ENCODE data around the gene ERCC6L. TPM values are rescaled to one million over a fixed set of nuclear protein-coding genes. Genes with fewer than 3 reads are reported as not detected.

ERCC6L gene
- total and polyA plus RNA-seq, 7 donors = 0.01 to 0.22 (median 0.03) TPM; not detected in 4

- no peak for ATAC-seq
- 21 to 53% (median 28%) methylated on average over 1 of the region's 1 CpG for WGBS, 3 donors
These were observed 21.9 kb downstream of the ERCC6L start for GRCh38 chrX:72216973-72217372.

GRCh38 chrX:72208126-72208800 is 30.6 kb downstream of the ERCC6L start:
- H3K4me1 ChIP-seq = no peaks in the 10 kb centered on the region
- no peak for TF ChIP-seq CTCF (IDR thresholded peaks at IDR 0.05)
- ATAC-seq = no peak
- no peaks in the 10 kb centered on the region for H3K9me3 ChIP-seq
- peaks cover 0 to 5% of the 10 kb centered on the region in 2 donors for H3K36me3 ChIP-seq (ENCODE audit: insufficient read depth in 1 of 2, low read depth in 1 of 2)
- intact Hi-C loops (cut with DNase I) = no loop called here
- no peak overlapping the region for H3K4me3 ChIP-seq
- no peak overlapping the region for H3K27ac ChIP-seq
- WGBS, 3 donors = 73 to 78% (median 73%) methylated on average over 4 of the region's 4 CpGs
- H3K27me3 ChIP-seq (ENCODE audit: insufficient read depth in 3 of 3, low read length in 2 of 3) = peaks cover 0 to 3% (median 0%) of the 10 kb centered on the region in 3 donors
- DNase-seq = no peak

More at GRCh38 chrX:72216973-72217372, 21.9 kb downstream of the ERCC6L start:
- H3K9me3 ChIP-seq = no peaks in the 10 kb centered on the region
- H3K4me3 ChIP-seq = no peak overlapping the region
- H3K4me1 ChIP-seq = no peaks in the 10 kb centered on the region
- H3K27ac ChIP-seq = no peak overlapping the region
- TF ChIP-seq CTCF (IDR thresholded peaks at IDR 0.05) = no peak
- no peaks in the 10 kb centered on the region for H3K36me3 ChIP-seq (ENCODE audit: insufficient read depth in 1 of 2, low read depth in 1 of 2)
- intact Hi-C loops (cut with DNase I) = no loop called here
- no peaks in the 10 kb centered on the region for H3K27me3 ChIP-seq (ENCODE audit: insufficient read depth in 3 of 3, low read length in 2 of 3)
- no peak for DNase-seq

GRCh38 chrX:72207366-72207765 is 31.5 kb downstream of the ERCC6L start:
- intact Hi-C loops (cut with DNase I) = no loop called here
- no peaks in the 10 kb centered on the region for H3K4me1 ChIP-seq
- WGBS, 3 donors = 80 to 86% (median 86%) methylated on average over 4 of the region's 4 CpGs
- no peaks in the 10 kb centered on the region for H3K9me3 ChIP-seq
- H3K27ac ChIP-seq = no peak overlapping the region
- no peak for TF ChIP-seq CTCF (IDR thresholded peaks at IDR 0.05)
- DNase-seq = no peak
- no peak overlapping the region for H3K4me3 ChIP-seq
- peaks cover 0 to 3% (median 0%) of the 10 kb centered on the region in 3 donors for H3K27me3 ChIP-seq (ENCODE audit: insufficient read depth in 3 of 3, low read length in 2 of 3)
- ATAC-seq = no peak
- H3K36me3 ChIP-seq (ENCODE audit: insufficient read depth in 1 of 2, low read depth in 1 of 2) = peaks cover 0 to 9% of the 10 kb centered on the region in 2 donors

GRCh38 chrX:72205706-72206105 is 33.1 kb downstream of the ERCC6L start:
- DNase-seq = no peak
- H3K27me3 ChIP-seq (ENCODE audit: insufficient read depth in 3 of 3, low read length in 2 of 3) = peaks cover 0 to 3% (median 0%) of the 10 kb centered on the region in 3 donors
- no peaks in the 10 kb centered on the region for H3K4me1 ChIP-seq
- no peak overlapping the region for H3K4me3 ChIP-seq
- TF ChIP-seq CTCF (IDR thresholded peaks at IDR 0.05) = no peak
- H3K36me3 ChIP-seq (ENCODE audit: insufficient read depth in 1 of 2, low read depth in 1 of 2) = peaks cover 0 to 12% of the 10 kb centered on the region in 2 donors
- 81 to 95% (median 92%) methylated on average over 2 of the region's 2 CpGs for WGBS, 3 donors
- no peak for ATAC-seq
- no peaks in the 10 kb centered on the region for H3K9me3 ChIP-seq
- intact Hi-C loops (cut with DNase I) = no loop called here
- H3K27ac ChIP-seq = no peak overlapping the region

- intact Hi-C loops (cut with DNase I) = no loop called here
- no peak for TF ChIP-seq CTCF (IDR thresholded peaks at IDR 0.05)
- Histone ChIP-seq H3K4me1 (no peaks in the 10 kb centered on the region), H3K27ac (no peak overlapping the region), H3K9me3 (no peaks in the 10 kb centered on the region), H3K4me3 (no peak overlapping the region), H3K36me3 (ENCODE audit: insufficient read depth in 1 of 2, low read depth in 1 of 2) (peaks cover 0 to 20% of the 10 kb centered on the region in 2 donors), H3K27me3 (ENCODE audit: insufficient read depth in 3 of 3, low read length in 2 of 3) (peaks cover 0 to 3% (median 0%) of the 10 kb centered on the region in 3 donors)
- no peak for DNase-seq
- ATAC-seq = no peak
- WGBS, 3 donors = 70 to 92% (median 86%) methylated on average over 6 of the region's 6 CpGs
These were observed 35.4 kb downstream of the ERCC6L start for GRCh38 chrX:72203421-72203820.

All from psoas muscle (tissue), 8 donors.